ENCODE measurements around the gene GIMAP7. TPM values are rescaled to one million over a fixed set of nuclear protein-coding genes. Genes with fewer than 3 reads are reported as not detected.

The GIMAP7 gene
- total RNA-seq, 2 experiments from 2014 or later, result 48.4 to 50.7 TPM

GRCh38 chr7:150466477-150466876, 48.2 kb upstream of the GIMAP7 start:
- Histone ChIP-seq H3K9me3 (ENCODE audit: control insufficient read depth in 1 of 2, insufficient read depth in 1 of 2, low read length in 2 of 2) (peaks cover 5 to 22% of the 10 kb centered on the region in 2 experiments), H3K4me3 (ENCODE audit: low read length) (no peak overlapping the region), H3K27me3 (ENCODE audit: control insufficient read depth in 1 of 2, insufficient read depth in 2 of 2, low read length in 2 of 2) (no peaks in the 10 kb centered on the region), H3K36me3 (ENCODE audit: insufficient read depth, low read length) (peaks cover 65% of the 10 kb centered on the region), H3K27ac (ENCODE audit: low read depth in 1 of 2, low read length in 2 of 2) (no peak overlapping the region), H3K4me1 (ENCODE audit: insufficient read depth, low read length) (peaks cover 52% of the 10 kb centered on the region)
- Mint-ChIP-seq H3K9me3 (peaks cover 16% of the 10 kb centered on the region), H3K27ac (peak overlapping the region; percentile 81), H3K27me3 (no peaks in the 10 kb centered on the region), H3K4me1 (ENCODE audit: low read depth) (peaks cover 97% of the 10 kb centered on the region), H3K36me3 (ENCODE audit: low read depth) (peaks cover 100% of the 10 kb centered on the region), H3K4me3 (peak overlapping the region; percentile 17)
- ATAC-seq (ENCODE audit: poor library complexity) (no peak), DNase-seq (no peak)
- intact Hi-C loops (cut with DNase I, micrococcal nuclease), result loop anchor here in 1 of 2 experiments (5.0 kb wide), 1 partner anchor 51 kb away; no protein-coding TSS in a partner anchor
- no peak for TF ChIP-seq CTCF (IDR thresholded peaks at IDR 0.05)
- CTCF ChIA-PET, result interaction anchor here (1.0 kb wide), 1 partner anchor 17 kb away, joined by 3 read pairs; no protein-coding TSS in a partner anchor
- POLR2A ChIA-PET, result interaction anchor here (0.9 to 3.1 kb wide), 6 partner anchors 11 to 277 kb away, joined by 3 to 19 read pairs (median 10); partner anchors contain the start of gene GIMAP7

- H3K27me3 Mint-ChIP-seq, result no peaks in the 10 kb centered on the region
- intact Hi-C loops (cut with DNase I, micrococcal nuclease), result loop anchor here in 1 of 2 experiments (5.0 kb wide), 1 partner anchor 49 kb away; no protein-coding TSS in a partner anchor
- H3K4me1 Mint-ChIP-seq (ENCODE audit: low read depth), result peaks cover 98% of the 10 kb centered on the region
- H3K9me3 ChIP-seq (ENCODE audit: control insufficient read depth in 1 of 2, insufficient read depth in 1 of 2, low read length in 2 of 2), result peaks cover 4 to 5% of the 10 kb centered on the region in 2 experiments
- TF ChIP-seq CTCF (IDR thresholded peaks at IDR 0.05), result no peak
- peaks cover 100% of the 10 kb centered on the region for H3K36me3 Mint-ChIP-seq (ENCODE audit: low read depth)
- peak; percentile 83 for ATAC-seq (ENCODE audit: poor library complexity)
- peaks cover 63% of the 10 kb centered on the region for H3K4me1 ChIP-seq (ENCODE audit: insufficient read depth, low read length)
- H3K36me3 ChIP-seq (ENCODE audit: insufficient read depth, low read length), result peaks cover 78% of the 10 kb centered on the region
- H3K27ac ChIP-seq (ENCODE audit: low read depth in 1 of 2, low read length in 2 of 2), result peak overlapping the region in 1 of 2 donors; percentile 32
- H3K27ac Mint-ChIP-seq, result peak overlapping the region; percentile 81
- no peak overlapping the region for H3K4me3 ChIP-seq (ENCODE audit: low read length)
- CTCF ChIA-PET, result interaction anchor here (1.4 kb wide), 1 partner anchor 16 kb away, joined by 4 read pairs; no protein-coding TSS in a partner anchor
- no peaks in the 10 kb centered on the region for H3K27me3 ChIP-seq (ENCODE audit: control insufficient read depth in 1 of 2, insufficient read depth in 2 of 2, low read length in 2 of 2)
- POLR2A ChIA-PET, result interaction anchor here (2.5 kb wide), 1 partner anchor 16 kb away, joined by 19 read pairs; no protein-coding TSS in a partner anchor
- peak overlapping the region; percentile 70 for H3K4me3 Mint-ChIP-seq
- H3K9me3 Mint-ChIP-seq, result peaks cover 5% of the 10 kb centered on the region
- peak in 3 of 14 experiments; percentile 24 to 47 (median 44) for DNase-seq
Observed at GRCh38 chr7:150468241-150468640, 46.4 kb upstream of the GIMAP7 start.

GRCh38 chr7:150471886-150472285, 42.8 kb upstream of the GIMAP7 start:
- Histone ChIP-seq H3K36me3 (ENCODE audit: insufficient read depth, low read length) (peaks cover 84% of the 10 kb centered on the region), H3K27me3 (ENCODE audit: control insufficient read depth in 1 of 2, insufficient read depth in 2 of 2, low read length in 2 of 2) (no peaks in the 10 kb centered on the region), H3K4me1 (ENCODE audit: insufficient read depth, low read length) (peaks cover 49% of the 10 kb centered on the region), H3K9me3 (ENCODE audit: control insufficient read depth in 1 of 2, insufficient read depth in 1 of 2, low read length in 2 of 2) (peaks cover 0 to under 1% of the 10 kb centered on the region in 2 experiments), H3K27ac (ENCODE audit: low read depth in 1 of 2, low read length in 2 of 2) (no peak overlapping the region), H3K4me3 (ENCODE audit: low read length) (no peak overlapping the region)
- DNase-seq (no peak), ATAC-seq (ENCODE audit: poor library complexity) (no peak)
- POLR2A ChIA-PET, result interaction anchor here (1.4 to 4.8 kb wide), 4 partner anchors 10 to 31 kb away, joined by 4 to 20 read pairs (median 6); no protein-coding TSS in a partner anchor
- TF ChIP-seq CTCF (IDR thresholded peaks at IDR 0.05), result no peak
- peaks cover 94% of the 10 kb centered on the region for H3K4me1 Mint-ChIP-seq (ENCODE audit: low read depth)
- no peaks in the 10 kb centered on the region for H3K27me3 Mint-ChIP-seq
- CTCF ChIA-PET, result no interaction called here
- H3K9me3 Mint-ChIP-seq, result peaks cover 9% of the 10 kb centered on the region
- peak overlapping the region; percentile 79 for H3K27ac Mint-ChIP-seq
- intact Hi-C loops (cut with DNase I, micrococcal nuclease), result loop anchor here in 1 of 2 experiments (2.0 kb wide), 1 partner anchor 17 kb away; no protein-coding TSS in a partner anchor
- no peak overlapping the region for H3K4me3 Mint-ChIP-seq
- peaks cover 98% of the 10 kb centered on the region for H3K36me3 Mint-ChIP-seq (ENCODE audit: low read depth)

Measured in CD4-positive, alpha-beta T cell (primary cell).